GM21528 (cell line): ENCODE results near the gene PITX3.

ENCODE experiments used
- ATAC-seq: cut with Tn5 transposase; IDR thresholded peaks from one replicate; pipeline ENCODE4 v1.9.1; 2021; ENCODE audit warnings: mild to moderate bottlenecking, moderate library complexity; ENCODE audit not compliant: unreplicated experiment, low FRiP score

PITX3 gene

GRCh38 chr10:102241444-102242117, at the start of gene PITX3:
PITX3 (minus strand) TSS chr10:102241512; CDS start chr10:102232080, 9,432 bp downstream.
- peak; percentile 33 for ATAC-seq

DNA sequence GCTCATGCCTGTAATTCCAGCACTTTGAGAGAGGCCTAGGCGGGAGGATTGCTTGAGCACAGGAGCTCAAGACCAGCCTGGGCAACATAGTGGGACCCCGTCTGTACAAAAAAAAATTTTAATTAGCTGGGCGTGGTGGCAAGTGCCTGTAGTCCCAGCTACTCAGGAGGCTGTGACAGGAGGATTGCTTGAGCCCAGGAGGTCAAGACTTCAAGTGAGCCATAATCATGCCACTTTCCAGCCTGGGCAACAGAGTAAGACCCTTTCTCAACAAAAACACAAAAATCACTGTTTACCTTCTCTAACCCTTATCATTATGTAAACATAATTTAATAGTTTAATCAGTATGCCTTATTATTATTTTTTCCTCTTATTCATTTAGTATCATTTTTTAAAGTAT, 48.5 kb upstream of the PITX3 start:
- ATAC-seq = no peak

DNA sequence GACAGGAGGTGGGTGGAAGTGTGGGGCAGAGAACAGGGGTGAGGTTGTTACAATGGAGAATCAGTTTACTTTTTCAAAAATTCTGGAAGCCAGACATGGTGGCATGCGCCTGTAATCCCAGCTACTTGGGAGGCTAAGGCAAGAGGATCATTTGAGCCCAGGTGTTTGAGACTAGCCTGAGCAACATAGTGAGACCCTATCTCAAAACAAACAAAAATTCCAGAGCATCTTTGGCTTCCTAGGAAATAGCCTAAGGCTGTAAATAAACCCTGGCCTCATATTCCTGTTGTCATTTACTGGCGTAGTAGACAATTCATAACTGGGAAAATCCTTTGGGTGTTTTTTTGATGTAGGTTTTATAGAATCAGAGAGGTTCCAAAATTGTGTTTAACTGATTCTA, 48.0 kb upstream of the PITX3 start:
- ATAC-seq = no peak

GRCh38 chr10:102287991-102288390, 46.7 kb upstream of the PITX3 start:
- ATAC-seq = no peak

DNA sequence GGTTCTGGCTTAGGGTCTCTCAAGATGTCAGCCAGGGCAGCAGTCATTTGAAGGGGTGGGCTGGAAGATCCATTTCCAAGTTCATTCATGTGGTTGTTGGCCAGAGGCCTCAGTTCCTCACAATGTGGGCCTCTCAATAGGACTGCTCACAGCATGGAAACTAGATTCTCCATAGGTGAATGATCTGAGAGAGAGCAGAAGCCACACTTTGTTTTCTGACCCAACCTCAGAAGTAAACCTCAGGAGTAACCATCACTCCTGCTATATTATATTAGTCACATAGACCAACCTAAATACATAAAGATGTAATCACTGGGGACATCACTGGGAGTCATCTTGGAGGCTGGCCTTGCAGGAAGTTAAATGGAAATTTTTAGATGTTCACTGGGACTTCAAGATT, 46.2 kb upstream of the PITX3 start:
- no peak for ATAC-seq

GRCh38 chr10:102286216-102286615, 44.9 kb upstream of the PITX3 start:
- no peak for ATAC-seq

GRCh38 chr10:102285133-102285532, 43.8 kb upstream of the PITX3 start:
- ATAC-seq = no peak

- no peak for ATAC-seq
These were observed 43.2 kb upstream of the PITX3 start for GRCh38 chr10:102284531-102284930.

GRCh38 chr10:102283890-102284289, 42.6 kb upstream of the PITX3 start:
- no peak for ATAC-seq

DNA sequence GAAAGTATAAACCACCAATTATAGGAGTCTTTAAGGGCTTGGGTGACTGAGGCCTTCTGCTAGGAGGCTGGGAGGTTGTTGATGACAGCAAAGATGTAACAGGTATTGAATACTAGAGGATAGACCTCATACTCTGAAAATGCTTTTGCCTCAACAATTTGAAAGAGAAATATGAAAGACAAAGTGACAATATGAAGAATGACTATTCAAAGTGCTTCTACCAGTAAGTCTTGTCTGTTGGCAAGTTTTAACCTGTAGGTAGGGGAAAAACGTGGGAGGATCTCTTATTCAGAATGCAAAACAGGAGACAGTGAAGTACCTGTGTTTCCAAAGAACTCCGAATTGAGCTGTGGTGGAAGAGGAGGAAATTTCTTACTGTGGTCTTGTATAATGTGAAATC, 42.2 kb upstream of the PITX3 start:
- ATAC-seq = no peak

DNA sequence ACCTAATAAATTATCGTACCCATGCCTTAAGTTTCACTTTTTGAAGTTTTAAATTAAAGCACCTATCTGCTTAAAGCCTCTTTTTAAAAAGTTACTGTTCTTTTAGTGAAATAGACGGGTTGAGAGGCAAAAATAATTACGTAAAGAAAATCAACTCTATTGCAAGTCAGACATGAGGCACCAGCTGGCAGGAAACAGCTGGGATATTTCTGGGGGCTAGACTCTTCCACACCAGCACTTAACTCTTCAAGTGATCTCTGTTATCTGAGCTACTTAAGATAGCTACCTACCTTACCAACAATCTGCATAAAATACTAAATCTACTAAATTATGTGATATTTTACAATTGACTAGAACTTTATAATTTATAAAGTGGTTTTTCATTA, 39.8 kb upstream of the PITX3 start:
- ATAC-seq = no peak

DNA sequence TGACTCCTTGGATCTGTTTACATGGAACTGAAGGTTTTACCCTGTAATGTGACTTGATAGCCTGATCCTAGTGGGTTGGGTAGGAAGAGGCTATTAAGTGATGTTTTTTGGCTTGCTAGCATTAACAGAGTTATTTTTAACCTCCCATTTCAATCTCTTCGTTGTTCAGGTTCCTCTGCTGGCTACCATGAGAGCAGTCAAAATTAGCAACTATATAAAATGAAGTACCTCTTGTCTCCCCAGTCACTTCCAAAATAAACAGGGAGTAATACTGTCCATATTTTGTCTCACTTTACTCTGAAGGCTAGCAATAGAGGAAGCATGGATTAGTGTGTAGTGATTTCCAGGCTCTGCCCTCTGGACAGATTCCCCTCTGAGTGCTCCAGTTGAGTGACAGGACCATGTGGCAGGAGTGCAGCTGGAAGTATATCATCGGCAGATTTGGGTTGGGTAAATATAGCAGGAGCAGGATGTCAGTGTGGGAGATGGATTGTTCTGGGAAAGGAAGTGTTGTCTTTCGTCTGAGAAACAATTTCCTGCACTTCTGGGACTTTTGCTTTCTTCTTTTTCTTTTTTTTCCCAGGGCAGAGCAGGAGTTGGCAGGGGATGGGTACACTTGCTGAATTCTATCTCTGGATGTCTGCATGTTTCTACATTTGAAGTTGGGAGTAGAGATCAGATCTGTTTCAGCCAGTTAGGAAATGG, 39.2 kb upstream of the PITX3 start:
- no peak for ATAC-seq

DNA sequence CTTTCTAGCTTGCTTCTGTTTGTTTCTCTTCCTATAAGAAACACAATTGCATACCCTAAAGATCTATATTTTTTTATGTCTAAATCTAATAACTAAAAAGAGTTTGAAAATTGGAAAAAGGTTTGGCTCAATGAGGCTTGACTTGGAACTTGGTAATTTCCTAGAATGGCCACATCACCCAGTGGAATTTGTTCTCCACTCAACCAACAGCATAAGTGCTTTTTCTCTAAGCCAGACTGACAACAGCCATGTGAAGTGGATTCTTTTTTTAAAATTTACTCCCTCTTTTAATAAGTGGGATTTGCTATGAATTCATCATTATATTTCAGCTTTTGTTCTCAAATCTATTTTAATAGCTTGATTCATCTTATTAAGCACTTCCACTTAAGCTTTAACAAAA, 37.8 kb upstream of the PITX3 start:
- ATAC-seq = no peak

DNA sequence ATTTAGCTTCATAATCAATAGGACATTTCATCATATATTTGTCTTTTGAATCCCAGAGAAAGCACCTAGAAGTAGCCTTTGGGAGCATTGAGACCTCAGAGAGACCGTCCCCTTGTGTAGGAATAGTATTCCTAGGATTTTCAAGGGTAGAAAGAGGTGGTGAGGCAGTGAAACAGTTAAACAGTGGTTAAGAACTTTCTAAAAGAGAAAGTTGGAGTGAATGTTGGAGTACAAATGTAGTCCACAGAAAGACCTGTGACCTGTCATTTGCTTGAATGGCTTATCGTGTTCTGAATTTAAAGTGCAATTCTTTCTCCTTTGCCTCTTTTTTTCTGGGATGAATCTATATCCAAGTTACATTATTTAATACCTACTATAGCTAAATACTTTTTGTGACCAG, 34.0 kb upstream of the PITX3 start:
- ATAC-seq = no peak

GRCh38 chr10:102274062-102274461, 32.8 kb upstream of the PITX3 start:
- no peak for ATAC-seq

GRCh38 chr10:102269017-102269416, 27.7 kb upstream of the PITX3 start:
- ATAC-seq = no peak

DNA sequence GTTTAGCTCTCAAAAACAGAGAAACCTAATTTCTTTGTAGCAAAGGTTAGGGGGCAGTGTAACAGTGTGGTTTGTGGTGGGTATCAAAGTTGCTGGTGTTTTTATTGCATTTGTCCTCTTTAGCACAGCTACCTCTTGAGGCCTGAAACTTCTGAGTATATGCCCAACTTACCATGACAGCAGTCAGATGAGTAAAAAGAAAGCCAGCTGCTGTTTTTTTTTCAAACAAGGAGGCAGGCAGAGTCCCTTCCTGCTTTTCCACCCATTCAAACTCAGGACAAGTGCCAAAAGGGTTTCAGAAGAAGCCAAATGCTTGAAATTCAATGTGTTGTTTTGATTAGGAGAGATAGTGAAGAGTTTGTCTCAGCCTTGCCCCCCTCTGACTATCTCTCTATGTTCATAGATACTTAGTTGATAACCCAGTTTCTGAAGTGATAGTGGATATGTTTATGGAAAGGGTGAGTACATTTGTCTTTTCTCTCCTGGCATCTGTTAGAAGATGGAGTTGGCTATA, 27.1 kb upstream of the PITX3 start:
- no peak for ATAC-seq

GRCh38 chr10:102267748-102268147, 26.4 kb upstream of the PITX3 start:
- ATAC-seq = no peak

- ATAC-seq = no peak
These were observed 25.4 kb upstream of the PITX3 start for GRCh38 chr10:102266670-102267069.

GRCh38 chr10:102264371-102264770, 23.1 kb upstream of the PITX3 start:
- no peak for ATAC-seq

GRCh38 chr10:102262744-102263370, 21.5 kb upstream of the PITX3 start:
- no peak for ATAC-seq

- ATAC-seq = no peak
These were observed 20.5 kb upstream of the PITX3 start for GRCh38 chr10:102261842-102262241.
